OCI-LY3 (cell line): ENCODE measurements around the gene GPR162.

Source experiments
- EZH2phosphoT487 ChIP-seq: fragments of 200-600 bp; shearing (Covaris generic); IDR thresholded peaks from 2 replicates; pipeline ENCODE4 v1.6.1; 2018; ENCODE audit warnings: antibody characterized with exemption, mixed run types, low read depth
- TF ChIP-seq, protein P1 (sequence below): fragments of 200-600, 300-600 bp; sonication (generic); IDR thresholded peaks from 2 replicates; pipeline ENCODE4 v1.5.1; 2014; ENCODE audit warnings: antibody characterized with exemption, low read length, low read depth

DNA sequence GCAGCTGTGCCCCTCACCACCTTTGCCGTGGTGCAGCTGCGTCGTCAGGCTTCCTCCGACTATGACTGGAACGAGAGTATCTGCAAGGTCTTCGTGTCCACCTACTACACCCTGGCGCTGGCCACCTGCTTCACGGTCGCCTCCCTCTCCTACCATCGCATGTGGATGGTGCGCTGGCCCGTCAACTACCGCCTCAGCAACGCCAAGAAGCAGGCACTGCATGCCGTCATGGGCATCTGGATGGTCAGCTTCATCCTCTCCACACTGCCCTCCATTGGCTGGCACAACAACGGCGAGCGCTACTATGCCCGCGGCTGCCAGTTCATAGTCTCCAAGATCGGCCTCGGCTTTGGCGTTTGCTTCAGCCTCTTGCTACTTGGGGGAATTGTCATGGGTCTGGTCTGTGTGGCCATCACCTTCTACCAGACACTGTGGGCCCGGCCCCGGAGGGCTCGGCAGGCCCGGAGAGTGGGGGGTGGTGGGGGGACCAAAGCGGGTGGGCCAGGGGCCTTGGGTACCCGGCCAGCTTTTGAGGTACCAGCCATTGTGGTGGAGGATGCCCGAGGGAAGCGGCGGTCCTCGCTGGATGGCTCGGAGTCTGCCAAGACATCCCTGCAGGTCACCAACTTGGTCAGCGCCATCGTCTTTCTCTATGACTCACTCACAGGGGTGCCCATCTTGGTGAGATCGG is 2.6 kb downstream of the GPR162 start:
- TF ChIP-seq, protein P1, sequence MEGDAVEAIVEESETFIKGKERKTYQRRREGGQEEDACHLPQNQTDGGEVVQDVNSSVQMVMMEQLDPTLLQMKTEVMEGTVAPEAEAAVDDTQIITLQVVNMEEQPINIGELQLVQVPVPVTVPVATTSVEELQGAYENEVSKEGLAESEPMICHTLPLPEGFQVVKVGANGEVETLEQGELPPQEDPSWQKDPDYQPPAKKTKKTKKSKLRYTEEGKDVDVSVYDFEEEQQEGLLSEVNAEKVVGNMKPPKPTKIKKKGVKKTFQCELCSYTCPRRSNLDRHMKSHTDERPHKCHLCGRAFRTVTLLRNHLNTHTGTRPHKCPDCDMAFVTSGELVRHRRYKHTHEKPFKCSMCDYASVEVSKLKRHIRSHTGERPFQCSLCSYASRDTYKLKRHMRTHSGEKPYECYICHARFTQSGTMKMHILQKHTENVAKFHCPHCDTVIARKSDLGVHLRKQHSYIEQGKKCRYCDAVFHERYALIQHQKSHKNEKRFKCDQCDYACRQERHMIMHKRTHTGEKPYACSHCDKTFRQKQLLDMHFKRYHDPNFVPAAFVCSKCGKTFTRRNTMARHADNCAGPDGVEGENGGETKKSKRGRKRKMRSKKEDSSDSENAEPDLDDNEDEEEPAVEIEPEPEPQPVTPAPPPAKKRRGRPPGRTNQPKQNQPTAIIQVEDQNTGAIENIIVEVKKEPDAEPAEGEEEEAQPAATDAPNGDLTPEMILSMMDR = no peak
- TF ChIP-seq EZH2phosphoT487 = no peak
